A549 treated with CpdA at 1 μM for 4 hours (cell line): ENCODE results near the gene PARP14. TPM values are rescaled to one million over a fixed set of nuclear protein-coding genes. Genes with fewer than 3 reads are reported as not detected.

ENCODE experiments used
- total RNA-seq: library from RNA; stranded (reverse); fragments of 200-300 nt; extraction: Qiagen RNA extraction; gene quantifications from 5 replicates; pipeline ENCODE4 v1.2.3, GENCODE V29; 2022; ENCODE audit warnings: low read depth

PARP14 gene
- 9.2 to 13.2 TPM (median 10.1 TPM) in 5 replicates for total RNA-seq

GRCh38 chr3:122680475-122681283 is at the start of gene PARP14:
PARP14 (plus strand) TSS chr3:122680839; CDS start chr3:122680884, 45 bp downstream.

Other genes starting within 250 kb of the PARP14 start
- gene KPNA1, start 165.9 kb upstream of the PARP14 start, total RNA-seq, result 57.8 to 72.4 TPM (median 61.4 TPM) in 5 replicates
- 5.0 to 6.1 TPM (median 5.3 TPM) in 5 replicates for gene PARP9, start 116.5 kb upstream of the PARP14 start, total RNA-seq
- gene DTX3L, start 116.5 kb upstream of the PARP14 start, total RNA-seq, result 7.2 to 11.6 TPM (median 8.2 TPM) in 5 replicates
- not detected in 5 replicates for gene PARP15, start 103.2 kb upstream of the PARP14 start, total RNA-seq
- gene HSPBAP1, start 113.0 kb downstream of the PARP14 start, total RNA-seq, result 6.2 to 7.1 TPM (median 6.6 TPM) in 5 replicates
- 11.9 to 16.7 TPM (median 14.0 TPM) in 5 replicates for gene SLC49A4, start 114.2 kb downstream of the PARP14 start, total RNA-seq